ENCODE results near the gene THRA. TPM values are rescaled to one million over a fixed set of nuclear protein-coding genes. Genes with fewer than 3 reads are reported as not detected.

THRA gene
- total RNA-seq, 1 donor from 2014 or later: 15.0 TPM

DNA sequence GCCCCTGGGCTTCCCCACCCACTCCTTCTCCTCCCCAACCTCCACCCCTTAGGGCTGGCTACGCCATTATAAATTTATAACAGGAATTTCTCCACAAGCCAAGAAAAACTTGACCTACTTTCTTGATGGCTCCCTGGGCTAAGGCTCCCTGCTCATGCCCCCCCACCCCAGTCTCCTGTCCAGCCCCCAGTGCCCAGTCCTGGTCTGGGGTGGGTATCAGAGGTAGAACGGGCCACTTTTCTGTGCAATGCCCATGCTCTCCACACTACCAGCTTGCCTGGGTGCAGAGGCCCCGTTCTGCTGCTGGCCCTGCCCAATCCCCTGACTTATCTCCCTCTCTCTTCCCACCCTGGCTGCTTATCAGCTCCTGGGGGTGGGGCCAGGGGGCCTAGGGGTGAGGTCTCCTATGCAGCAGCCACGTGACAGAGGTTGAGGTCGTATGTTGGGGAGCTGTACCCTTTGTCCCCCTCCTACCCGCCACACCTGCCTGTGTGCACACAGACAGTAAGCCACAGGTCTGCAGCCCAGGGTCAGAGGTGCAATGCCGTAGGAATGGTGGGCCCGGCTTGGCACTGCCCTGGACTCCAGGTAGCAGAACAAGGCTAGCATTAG lies 10.1 kb downstream of the THRA start:
- no peak overlapping the region for H3K4me3 Mint-ChIP-seq
- H3K27ac Mint-ChIP-seq (ENCODE audit: unreplicated experiment): no peak overlapping the region
- H3K36me3 Mint-ChIP-seq (ENCODE audit: low read depth): no peaks in the 10 kb centered on the region
- H3K9me3 Mint-ChIP-seq: no peaks in the 10 kb centered on the region
- H3K4me1 Mint-ChIP-seq: peaks cover 46% of the 10 kb centered on the region
- DNase-seq (ENCODE audit: low read depth, low spot score): no peak
- H3K27me3 Mint-ChIP-seq (ENCODE audit: low read depth): no peaks in the 10 kb centered on the region
- TF ChIP-seq, protein P1, sequence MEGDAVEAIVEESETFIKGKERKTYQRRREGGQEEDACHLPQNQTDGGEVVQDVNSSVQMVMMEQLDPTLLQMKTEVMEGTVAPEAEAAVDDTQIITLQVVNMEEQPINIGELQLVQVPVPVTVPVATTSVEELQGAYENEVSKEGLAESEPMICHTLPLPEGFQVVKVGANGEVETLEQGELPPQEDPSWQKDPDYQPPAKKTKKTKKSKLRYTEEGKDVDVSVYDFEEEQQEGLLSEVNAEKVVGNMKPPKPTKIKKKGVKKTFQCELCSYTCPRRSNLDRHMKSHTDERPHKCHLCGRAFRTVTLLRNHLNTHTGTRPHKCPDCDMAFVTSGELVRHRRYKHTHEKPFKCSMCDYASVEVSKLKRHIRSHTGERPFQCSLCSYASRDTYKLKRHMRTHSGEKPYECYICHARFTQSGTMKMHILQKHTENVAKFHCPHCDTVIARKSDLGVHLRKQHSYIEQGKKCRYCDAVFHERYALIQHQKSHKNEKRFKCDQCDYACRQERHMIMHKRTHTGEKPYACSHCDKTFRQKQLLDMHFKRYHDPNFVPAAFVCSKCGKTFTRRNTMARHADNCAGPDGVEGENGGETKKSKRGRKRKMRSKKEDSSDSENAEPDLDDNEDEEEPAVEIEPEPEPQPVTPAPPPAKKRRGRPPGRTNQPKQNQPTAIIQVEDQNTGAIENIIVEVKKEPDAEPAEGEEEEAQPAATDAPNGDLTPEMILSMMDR (conservative IDR thresholded peaks at IDR 0.05): no peak

DNA sequence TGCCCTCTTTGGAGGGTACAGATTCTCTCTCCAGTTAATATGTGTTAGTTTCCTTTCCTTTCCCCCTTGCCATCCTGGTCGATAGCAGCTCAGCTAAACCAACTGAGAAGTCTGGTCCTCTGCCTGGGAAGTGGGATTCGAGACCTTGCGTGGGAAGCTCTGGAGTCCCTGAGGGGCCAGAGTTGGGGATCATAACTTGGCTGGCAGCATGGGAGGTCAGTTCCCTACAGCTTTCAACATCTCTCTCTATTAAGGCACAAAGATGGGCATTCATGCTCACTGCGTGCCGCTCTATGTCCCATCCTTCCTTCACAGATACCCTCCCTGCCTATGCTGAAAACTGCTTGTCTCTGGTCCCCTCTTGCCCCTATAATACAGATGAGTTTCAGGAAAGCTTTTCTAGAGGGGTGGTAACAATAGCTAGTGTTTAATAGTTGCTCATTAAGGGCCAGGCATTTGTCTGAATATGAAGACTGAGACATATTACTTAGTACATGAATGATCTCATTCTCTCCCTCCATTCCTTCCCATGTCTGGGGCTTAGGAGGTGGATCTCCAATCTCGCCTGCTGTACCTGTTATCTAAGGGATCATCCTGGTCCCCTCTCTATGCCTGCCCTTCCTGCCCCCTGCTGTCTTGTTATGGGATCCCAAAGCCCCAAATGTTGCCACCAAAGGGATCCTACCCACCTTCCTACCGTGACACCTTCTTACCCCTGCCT lies 10.8 kb downstream of the THRA start:
- Mint-ChIP-seq H3K27ac (ENCODE audit: unreplicated experiment) (no peak overlapping the region), H3K4me1 (peaks cover 38% of the 10 kb centered on the region), H3K36me3 (ENCODE audit: low read depth) (no peaks in the 10 kb centered on the region), H3K27me3 (ENCODE audit: low read depth) (no peaks in the 10 kb centered on the region), H3K4me3 (no peak overlapping the region), H3K9me3 (no peaks in the 10 kb centered on the region)
- TF ChIP-seq, protein P1 (conservative IDR thresholded peaks at IDR 0.05): no peak
- DNase-seq (ENCODE audit: low read depth, low spot score): no peak

DNA sequence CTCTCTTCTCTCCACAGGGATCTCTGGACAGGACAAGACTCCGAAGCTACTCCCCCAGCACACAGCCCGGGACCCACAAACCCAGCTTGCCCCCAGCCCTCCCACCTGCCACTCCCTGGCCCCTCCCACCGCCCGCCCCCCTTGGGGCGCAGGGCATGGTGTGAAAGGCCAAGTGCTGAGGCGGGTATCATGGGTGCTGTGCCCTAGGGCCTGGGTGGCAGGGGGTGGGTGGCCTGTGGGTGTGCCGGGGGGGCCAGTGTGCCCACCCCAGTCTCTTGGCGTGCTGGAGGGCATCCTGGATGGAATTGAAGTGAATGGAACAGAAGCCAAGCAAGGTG lies 11.4 kb downstream of the THRA start:
- Mint-ChIP-seq H3K27ac (ENCODE audit: unreplicated experiment) (no peak overlapping the region), H3K4me3 (no peak overlapping the region), H3K9me3 (no peaks in the 10 kb centered on the region), H3K4me1 (peaks cover 33% of the 10 kb centered on the region), H3K27me3 (ENCODE audit: low read depth) (no peaks in the 10 kb centered on the region), H3K36me3 (ENCODE audit: low read depth) (no peaks in the 10 kb centered on the region)
- DNase-seq (ENCODE audit: low read depth, low spot score): no peak
- TF ChIP-seq, protein P1 (conservative IDR thresholded peaks at IDR 0.05): no peak

DNA sequence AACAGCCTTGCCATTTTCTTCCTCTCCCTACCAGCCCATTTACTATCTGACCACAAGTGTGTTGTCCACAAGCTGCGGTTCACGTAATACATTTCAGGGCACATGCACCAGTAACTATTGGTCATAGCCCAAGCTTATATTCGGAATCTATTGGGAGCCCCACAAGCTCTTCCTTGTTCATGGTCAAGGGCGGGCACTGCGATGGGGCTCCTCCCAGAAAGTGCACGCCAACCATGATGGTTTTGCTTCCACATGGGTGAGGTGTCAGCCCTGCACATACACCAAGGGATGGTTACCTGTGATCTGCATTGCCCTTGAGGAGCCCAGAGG lies 12.1 kb downstream of the THRA start:
- DNase-seq (ENCODE audit: low read depth, low spot score): no peak
- Mint-ChIP-seq H3K27ac (ENCODE audit: unreplicated experiment) (no peak overlapping the region), H3K9me3 (no peaks in the 10 kb centered on the region), H3K27me3 (ENCODE audit: low read depth) (no peaks in the 10 kb centered on the region), H3K4me1 (peaks cover 26% of the 10 kb centered on the region), H3K36me3 (ENCODE audit: low read depth) (no peaks in the 10 kb centered on the region), H3K4me3 (no peak overlapping the region)
- TF ChIP-seq, protein P1 (conservative IDR thresholded peaks at IDR 0.05): no peak

DNA sequence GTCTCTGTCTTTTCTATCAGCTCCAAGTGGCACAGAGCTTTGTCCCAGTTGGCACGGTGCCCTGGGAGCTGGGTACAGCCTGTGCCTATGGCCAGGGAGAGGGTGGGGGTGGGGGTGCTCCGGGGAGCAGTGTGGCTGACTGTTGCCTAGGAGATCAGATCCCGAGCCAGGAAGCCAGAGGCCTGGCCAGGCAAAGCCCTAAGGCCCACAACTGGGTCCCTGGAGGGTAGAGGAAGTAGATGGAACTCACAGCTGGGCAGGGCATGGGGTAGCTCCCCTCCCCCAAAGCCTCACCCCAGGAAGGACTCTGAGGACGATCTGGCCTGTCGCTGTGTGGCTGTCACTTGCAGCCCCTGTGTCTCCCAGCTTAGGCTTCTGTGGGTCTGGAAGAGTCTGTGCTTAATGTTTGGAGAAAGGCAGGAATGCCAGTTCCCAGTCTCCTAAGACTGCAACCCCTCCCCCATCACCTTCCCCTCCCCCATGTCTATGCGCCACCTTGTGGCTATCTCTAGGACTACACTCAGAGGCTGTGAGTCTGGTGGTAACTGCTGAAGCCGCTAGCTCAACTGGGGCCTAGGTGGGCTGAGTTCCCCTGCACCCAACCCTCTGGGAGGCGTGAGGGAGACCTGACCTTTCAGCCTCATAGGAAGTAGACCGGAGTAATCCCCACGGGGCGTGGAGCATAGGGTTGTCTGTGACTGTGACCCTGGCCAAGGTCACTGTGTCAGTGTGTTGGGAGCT lies 12.6 kb downstream of the THRA start:
- DNase-seq (ENCODE audit: low read depth, low spot score): peak; percentile 78
- Mint-ChIP-seq H3K27ac (ENCODE audit: unreplicated experiment) (peak overlapping the region; percentile 79), H3K4me3 (no peak overlapping the region), H3K9me3 (no peaks in the 10 kb centered on the region), H3K4me1 (peaks cover 21% of the 10 kb centered on the region), H3K27me3 (ENCODE audit: low read depth) (no peaks in the 10 kb centered on the region), H3K36me3 (ENCODE audit: low read depth) (no peaks in the 10 kb centered on the region)
- TF ChIP-seq, protein P1 (conservative IDR thresholded peaks at IDR 0.05): peak; percentile 86

Data from neural crest cell (in vitro differentiated cells).